Natural killer cell (primary cell): Measurements from ENCODE around the gene PHF21A. TPM values are rescaled to one million over a fixed set of nuclear protein-coding genes. Genes with fewer than 3 reads are reported as not detected.

Source experiments
- ATAC-seq, 3 donors: fragments of 150-1000 bp in 2 of 3; fragments of 200-7000 bp in 1 of 3; cut with Tn5 transposase; 1 replicate in 1 of 3; 2 replicates in 2 of 3; pipeline ENCODE4 v1.10.0; 2021; ENCODE audit warnings: mild to moderate bottlenecking in 2 of 3, moderate library complexity in 2 of 3
- DNase-seq, 2 donors: peaks; one replicate each; pipeline versions ENCODE4 v3.0.0 to v3.0.0-alpha.2; 2013 to 2021; ENCODE audit warnings: mixed read lengths in 1 of 2
- H3K27ac ChIP-seq: one replicate; pipeline ENCODE4 v1.5.1; 2013; ENCODE audit warnings: mild to moderate bottlenecking, low read length
- H3K27me3 ChIP-seq: one replicate; pipeline ENCODE4 v1.6.1; 2013; ENCODE audit warnings: low read length; ENCODE audit not compliant: control insufficient read depth, insufficient read depth
- H3K36me3 ChIP-seq: one replicate; pipeline ENCODE4 v1.6.1; 2013; ENCODE audit warnings: low read length; ENCODE audit not compliant: control insufficient read depth, insufficient read depth
- H3K4me1 ChIP-seq: one replicate; pipeline ENCODE4 v1.6.1; 2013; ENCODE audit warnings: low read length; ENCODE audit not compliant: control insufficient read depth, insufficient read depth
- H3K4me3 ChIP-seq: one replicate; pipeline ENCODE4 v1.5.1; 2013; ENCODE audit warnings: low read length
- H3K9me3 ChIP-seq: one replicate; pipeline ENCODE4 v1.6.1; 2013; ENCODE audit warnings: low read length; ENCODE audit not compliant: control insufficient read depth, insufficient read depth
- H3K27ac Mint-ChIP-seq, 2 donors: one replicate each; pipeline ENCODE4 v1.8.0; 2022; ENCODE audit warnings: mild to moderate bottlenecking in 2 of 2, mixed read lengths in 2 of 2, moderate library complexity in 1 of 2
- H3K27me3 Mint-ChIP-seq, 2 donors: one replicate each; pipeline ENCODE4 v1.8.0; 2022; ENCODE audit warnings: low read depth in 2 of 2, mixed read lengths in 2 of 2
- H3K36me3 Mint-ChIP-seq: one replicate; pipeline ENCODE4 v1.8.0; 2022; ENCODE audit warnings: mixed read lengths
- H3K4me1 Mint-ChIP-seq, 2 donors: one replicate each; pipeline ENCODE4 v1.8.0; 2022; ENCODE audit warnings: mixed read lengths in 2 of 2
- H3K4me3 Mint-ChIP-seq: one replicate; pipeline ENCODE4 v1.8.0; 2022; ENCODE audit warnings: mild to moderate bottlenecking, moderate library complexity, mixed read lengths
- H3K9me3 Mint-ChIP-seq, 2 donors: one replicate each; pipeline ENCODE4 v1.8.0; 2022; ENCODE audit warnings: mixed read lengths in 2 of 2
- CTCF ChIP-seq: fragments of 200-600 bp; IDR thresholded peaks from one replicate; pipeline ENCODE4 v1.8.0; 2022; ENCODE audit warnings: antibody characterized with exemption
- WGBS: methylation state at CpG from one replicate; pipeline ENCODE4 v1.1.7; 2013; ENCODE audit warnings: missing lambda C conversion rate; ENCODE audit not compliant: insufficient coverage; 5-methylcytosine and 5-hydroxymethylcytosine counted together
- intact Hi-C: fragments of 100-400 bp; cut with micrococcal nuclease; formaldehyde crosslinking; loops from one replicate; pipeline ENCODE4 v1.14.2; 2022
- total RNA-seq, 4 donors: library from RNA; stranded (reverse); fragments of 120-200 nt in 1 of 4; gene quantifications; one replicate each; pipeline versions ENCODE4 v1.2.3 to v1.2.4, GENCODE V29; 2013 to 2022

PHF21A gene
- total RNA-seq, 3 donors from 2014 or later (not counting 1 experiment from before 2014, with no cell fraction given): 138 to 147 (median 139) TPM

GRCh38 chr11:45939836-45940235, 181.4 kb downstream of the PHF21A start:
- Histone ChIP-seq H3K4me3 (no peak overlapping the region), H3K36me3 (peaks cover 58% of the 10 kb centered on the region), H3K9me3 (no peaks in the 10 kb centered on the region), H3K27ac (no peak overlapping the region), H3K4me1 (peaks cover 9% of the 10 kb centered on the region), H3K27me3 (no peaks in the 10 kb centered on the region)
- Mint-ChIP-seq H3K4me3 (no peak overlapping the region), H3K27me3 (no peaks in the 10 kb centered on the region), H3K9me3 (no peaks in the 10 kb centered on the region), H3K27ac (peak overlapping the region in 1 of 2 donors; percentile 9), H3K4me1 (no peaks in the 10 kb centered on the region), H3K36me3 (peaks cover 11% of the 10 kb centered on the region)
- TF ChIP-seq CTCF: no peak
- ATAC-seq (no peak), DNase-seq (no peak)
- no CpG with 5 or more reads among the region's 2 CpGs for WGBS
- intact Hi-C loops: no loop called here

GRCh38 chr11:45937916-45938315, 183.3 kb downstream of the PHF21A start:
- 98% methylated on average over 8 of the region's 10 CpGs for WGBS
- intact Hi-C loops: no loop called here
- H3K4me3 ChIP-seq: no peak overlapping the region
- H3K9me3 ChIP-seq: no peaks in the 10 kb centered on the region
- no peak overlapping the region for H3K27ac ChIP-seq
- ATAC-seq (no peak), DNase-seq (no peak)
- Mint-ChIP-seq H3K36me3 (peaks cover 8% of the 10 kb centered on the region), H3K27me3 (no peaks in the 10 kb centered on the region), H3K9me3 (no peaks in the 10 kb centered on the region), H3K4me3 (no peak overlapping the region), H3K4me1 (no peaks in the 10 kb centered on the region), H3K27ac (no peak overlapping the region)
- no peaks in the 10 kb centered on the region for H3K27me3 ChIP-seq
- H3K4me1 ChIP-seq: peaks cover 23% of the 10 kb centered on the region
- no peak for TF ChIP-seq CTCF
- H3K36me3 ChIP-seq: peaks cover 64% of the 10 kb centered on the region

GRCh38 chr11:45936511-45937054, 184.7 kb downstream of the PHF21A start:
- H3K9me3 ChIP-seq: no peaks in the 10 kb centered on the region
- peaks cover 27% of the 10 kb centered on the region for H3K4me1 ChIP-seq
- no peaks in the 10 kb centered on the region for H3K27me3 ChIP-seq
- TF ChIP-seq CTCF: no peak
- intact Hi-C loops: no loop called here
- H3K4me3 Mint-ChIP-seq: no peak overlapping the region
- DNase-seq: no peak
- H3K27ac Mint-ChIP-seq: no peak overlapping the region
- no peak for ATAC-seq
- peaks cover under 1% of the 10 kb centered on the region in 2 donors for H3K4me1 Mint-ChIP-seq
- 93% methylated on average over 4 of the region's 4 CpGs for WGBS
- no peaks in the 10 kb centered on the region for H3K27me3 Mint-ChIP-seq
- H3K9me3 Mint-ChIP-seq: no peaks in the 10 kb centered on the region
- H3K4me3 ChIP-seq: no peak overlapping the region
- H3K36me3 ChIP-seq: peaks cover 60% of the 10 kb centered on the region
- no peak overlapping the region for H3K27ac ChIP-seq
- H3K36me3 Mint-ChIP-seq: peaks cover 8% of the 10 kb centered on the region
